NB4 (cell line): ENCODE data around the gene CLDN7.

Experiments used
- CTCF ChIP-seq: IDR thresholded peaks from one replicate; pipeline ENCODE4 v1.5.1; 2012; ENCODE audit warnings: low read depth, low read length
- MAX ChIP-seq: IDR thresholded peaks from 2 replicates; pipeline ENCODE4 v1.6.1; 2011; ENCODE audit warnings: low read depth, low read length
- POLR2A ChIP-seq: IDR thresholded peaks from 2 replicates; pipeline ENCODE4 v1.6.1; 2011; ENCODE audit warnings: mild to moderate bottlenecking; ENCODE audit not compliant: insufficient read length; ENCODE audit errors: extremely low read depth

GRCh38 chr17:7263801-7264078, 1.5 kb upstream of the CLDN7 start:
- no peak for TF ChIP-seq CTCF
- TF ChIP-seq POLR2A = no peak
- no peak for TF ChIP-seq MAX
